ENCODE measurements around the gene FAM240A.

GRCh38 chr3:46673151-46674030 is 61.1 kb downstream of the FAM240A start:
- TF ChIP-seq CTCF (IDR thresholded peaks at IDR 0.05) (no peak), POLR2A (IDR thresholded peaks at IDR 0.05) (no peak), EP300 (IDR thresholded peaks at IDR 0.05) (no peak)

Data from tibial nerve (tissue), 4 donors.